NCI-H2107 (cell line): ENCODE results near the gene ZBP1.

Experiments used
- DNase-seq: peaks from one replicate; lab custom pipeline; 2025; lab: John Stamatoyannopoulos, UW

ZBP1 gene, protein sequence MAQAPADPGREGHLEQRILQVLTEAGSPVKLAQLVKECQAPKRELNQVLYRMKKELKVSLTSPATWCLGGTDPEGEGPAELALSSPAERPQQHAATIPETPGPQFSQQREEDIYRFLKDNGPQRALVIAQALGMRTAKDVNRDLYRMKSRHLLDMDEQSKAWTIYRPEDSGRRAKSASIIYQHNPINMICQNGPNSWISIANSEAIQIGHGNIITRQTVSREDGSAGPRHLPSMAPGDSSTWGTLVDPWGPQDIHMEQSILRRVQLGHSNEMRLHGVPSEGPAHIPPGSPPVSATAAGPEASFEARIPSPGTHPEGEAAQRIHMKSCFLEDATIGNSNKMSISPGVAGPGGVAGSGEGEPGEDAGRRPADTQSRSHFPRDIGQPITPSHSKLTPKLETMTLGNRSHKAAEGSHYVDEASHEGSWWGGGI

DNA sequence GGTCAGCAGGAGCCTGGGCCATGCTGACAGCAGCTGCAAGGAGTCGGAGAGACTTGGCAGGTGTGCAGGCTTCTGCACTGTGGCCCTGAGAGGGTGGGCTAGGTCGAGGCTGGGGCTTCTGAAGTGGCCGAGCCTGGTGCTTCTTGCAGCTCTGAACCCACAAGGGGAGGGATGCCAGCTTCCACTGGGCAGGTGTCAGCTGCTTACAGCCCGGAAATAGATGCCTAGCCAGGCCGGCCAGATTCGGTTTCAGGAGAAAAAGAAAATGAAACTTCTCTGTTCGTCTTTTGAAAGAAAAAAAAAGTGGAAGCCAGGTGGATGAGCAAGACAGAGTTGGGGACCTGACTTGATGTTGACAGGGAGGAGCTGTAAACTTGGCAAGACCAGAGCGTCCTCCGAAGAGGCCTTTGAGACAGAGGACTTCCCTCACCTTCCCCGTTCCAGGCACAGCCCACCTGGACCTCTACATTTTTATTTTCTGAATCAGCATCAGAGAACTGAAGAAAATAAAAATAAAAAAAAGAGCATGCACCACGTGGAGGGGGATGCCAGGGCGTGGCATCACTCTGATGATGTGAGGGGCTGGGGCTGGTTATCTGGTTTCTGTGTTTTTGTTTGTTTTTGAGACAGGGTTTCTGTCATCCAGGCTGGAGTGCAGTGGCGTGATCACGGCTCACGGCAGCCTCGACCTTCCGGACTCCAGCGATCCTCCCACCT lies at the start of gene ZBP1:
TSS of gene ZBP1 (minus strand) at position 153 of the 717 bp plus-strand sequence. CDS start at position 22, 131 bp downstream.
- DNase-seq = no peak

DNA sequence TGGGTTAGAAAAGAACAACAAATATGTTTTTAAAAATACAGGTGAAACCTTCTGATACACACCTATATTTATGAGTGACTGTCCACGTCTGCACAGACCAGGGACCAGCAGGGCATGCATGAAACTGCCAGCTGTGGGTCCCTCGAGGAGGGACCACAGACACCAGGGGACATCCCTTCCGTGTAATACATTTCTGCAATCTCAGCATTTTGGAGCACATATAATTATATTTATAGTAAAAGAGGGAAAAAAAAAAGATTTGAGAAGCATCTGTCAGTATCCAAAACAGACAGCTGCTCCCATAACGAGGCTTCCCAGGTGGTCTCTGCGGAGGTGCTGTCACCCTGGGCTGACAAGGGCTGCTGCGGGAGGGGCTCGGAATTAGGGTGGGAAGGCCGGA lies 49.4 kb upstream of the ZBP1 start:
- DNase-seq = no peak

DNA sequence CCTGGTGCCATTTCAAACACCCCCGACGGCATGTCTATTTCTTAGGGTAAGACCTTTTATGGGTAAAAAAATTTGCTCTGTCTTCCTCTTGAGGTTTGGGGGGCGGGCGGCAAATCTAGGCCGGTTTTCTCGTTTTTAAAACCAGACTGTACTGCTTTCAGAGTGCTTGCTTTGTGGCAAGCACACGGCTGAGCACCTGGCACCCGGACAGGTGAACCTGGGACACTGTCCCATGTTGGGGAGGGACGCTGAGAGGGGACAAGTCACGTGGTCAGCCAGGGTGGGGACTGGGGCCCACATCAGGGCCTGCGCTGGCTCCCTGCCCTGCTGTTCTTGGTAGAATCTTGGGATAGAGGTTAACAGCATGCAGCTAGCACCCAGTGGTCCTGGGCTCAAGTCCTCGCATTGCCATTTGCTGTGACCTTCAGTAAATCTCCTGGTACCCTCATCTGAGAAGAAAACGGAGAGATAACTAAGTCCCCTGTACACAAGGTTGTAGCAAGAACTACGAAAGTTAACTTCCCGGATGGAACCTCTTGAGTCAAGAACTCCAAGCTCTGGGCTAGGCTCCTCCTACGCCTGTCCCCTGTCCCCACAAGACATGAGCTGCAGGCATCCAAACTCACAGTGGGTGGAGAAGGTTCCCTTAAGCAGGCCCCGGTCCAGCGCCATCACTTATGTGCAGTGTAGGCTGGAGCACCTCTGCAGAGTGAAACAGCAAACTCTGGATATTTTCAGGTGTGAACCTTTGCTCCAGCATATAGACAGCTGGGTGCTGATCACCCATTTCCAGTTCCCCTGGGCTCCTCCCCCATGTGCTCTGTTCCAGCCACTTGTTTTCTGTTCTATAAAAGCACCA lies 47.9 kb upstream of the ZBP1 start:
- DNase-seq = no peak

DNA sequence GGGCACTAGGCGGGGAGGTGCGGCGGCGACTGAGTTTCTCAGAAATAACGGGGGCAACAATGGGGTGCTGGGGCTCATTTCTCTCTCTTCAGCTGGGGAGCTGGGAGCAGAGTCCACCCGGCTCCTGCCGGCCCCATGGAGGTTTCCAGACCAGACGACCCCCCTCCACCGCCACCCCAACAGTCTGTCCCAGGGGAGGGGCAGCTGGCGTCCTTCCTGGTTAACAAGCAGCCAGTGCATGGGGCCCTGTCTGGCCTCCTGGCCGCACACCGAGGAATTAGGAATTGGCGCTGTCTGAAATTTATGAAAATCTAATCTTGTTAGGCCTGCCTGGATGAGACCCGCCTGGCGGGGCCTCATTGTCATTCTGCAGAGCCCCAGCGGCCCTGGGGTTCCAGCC lies 47.2 kb upstream of the ZBP1 start:
- no peak for DNase-seq

DNA sequence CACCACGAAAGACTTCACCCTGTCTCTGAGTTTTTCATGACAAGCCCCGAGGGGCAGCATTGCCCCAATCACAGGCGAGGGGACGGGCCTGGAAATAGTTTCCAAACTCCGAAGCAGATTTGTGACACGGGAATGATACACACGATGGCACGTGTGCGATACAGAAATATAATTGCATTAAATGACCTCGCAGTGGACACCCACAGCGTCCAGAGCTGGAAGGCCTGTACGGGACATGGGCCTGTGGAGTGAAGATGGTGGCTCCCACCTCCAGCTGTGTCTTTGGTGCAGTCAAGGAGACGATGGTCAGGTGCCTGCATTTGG lies 46.6 kb upstream of the ZBP1 start:
- no peak for DNase-seq

DNA sequence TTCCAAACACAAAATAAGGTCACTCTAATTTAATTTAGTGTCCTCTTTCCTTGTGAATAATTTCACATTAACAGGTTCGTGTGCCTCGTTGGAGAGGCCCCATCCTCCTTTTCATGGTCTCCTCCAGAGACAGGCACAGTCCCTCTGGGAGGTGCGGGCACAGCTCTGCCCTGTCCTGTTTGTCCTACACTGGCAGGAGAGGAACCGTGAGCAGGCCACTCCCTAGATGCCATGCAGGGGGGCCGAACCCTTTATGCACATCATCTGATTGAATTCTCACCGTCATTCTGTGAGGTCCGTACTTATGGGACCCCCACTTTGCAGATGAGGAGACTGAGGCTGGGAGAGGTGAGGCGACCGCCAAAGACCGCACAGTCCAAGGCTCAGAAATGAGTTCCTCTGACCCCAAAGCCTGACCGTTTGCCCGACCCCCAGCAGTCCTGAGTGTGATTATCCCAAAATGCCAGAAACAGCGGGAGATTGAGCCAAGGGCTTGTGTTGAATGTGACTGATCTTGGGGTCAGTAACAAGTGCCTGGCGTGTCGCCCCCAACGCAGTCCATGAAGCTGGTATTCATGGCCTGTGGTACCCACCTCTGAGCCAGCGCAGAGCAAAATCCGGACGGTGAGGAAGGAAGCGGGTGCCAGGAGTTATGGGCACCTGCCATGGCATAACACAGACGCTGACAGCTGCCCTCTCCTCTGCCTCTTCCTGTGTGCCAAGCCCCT lies 46.0 kb upstream of the ZBP1 start:
- DNase-seq = no peak

DNA sequence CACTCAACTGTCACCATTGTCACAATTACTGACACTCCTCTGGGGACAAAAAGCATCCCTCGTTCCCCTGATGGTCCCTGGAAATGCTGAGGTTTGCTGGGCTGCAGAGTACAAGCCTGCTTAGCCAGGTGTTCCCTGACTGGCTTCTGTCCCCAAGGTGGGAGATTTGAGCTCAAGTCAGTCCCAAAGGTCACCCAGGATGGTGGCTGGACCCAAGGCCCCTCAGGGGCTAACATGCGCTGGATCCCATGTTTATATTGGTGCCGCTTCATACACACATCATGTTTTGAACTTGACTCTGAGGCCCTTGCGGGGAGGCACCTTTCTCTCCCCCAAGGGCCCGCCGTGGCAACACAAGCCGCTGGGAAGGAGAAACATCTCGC lies 45.4 kb upstream of the ZBP1 start:
- no peak for DNase-seq

DNA sequence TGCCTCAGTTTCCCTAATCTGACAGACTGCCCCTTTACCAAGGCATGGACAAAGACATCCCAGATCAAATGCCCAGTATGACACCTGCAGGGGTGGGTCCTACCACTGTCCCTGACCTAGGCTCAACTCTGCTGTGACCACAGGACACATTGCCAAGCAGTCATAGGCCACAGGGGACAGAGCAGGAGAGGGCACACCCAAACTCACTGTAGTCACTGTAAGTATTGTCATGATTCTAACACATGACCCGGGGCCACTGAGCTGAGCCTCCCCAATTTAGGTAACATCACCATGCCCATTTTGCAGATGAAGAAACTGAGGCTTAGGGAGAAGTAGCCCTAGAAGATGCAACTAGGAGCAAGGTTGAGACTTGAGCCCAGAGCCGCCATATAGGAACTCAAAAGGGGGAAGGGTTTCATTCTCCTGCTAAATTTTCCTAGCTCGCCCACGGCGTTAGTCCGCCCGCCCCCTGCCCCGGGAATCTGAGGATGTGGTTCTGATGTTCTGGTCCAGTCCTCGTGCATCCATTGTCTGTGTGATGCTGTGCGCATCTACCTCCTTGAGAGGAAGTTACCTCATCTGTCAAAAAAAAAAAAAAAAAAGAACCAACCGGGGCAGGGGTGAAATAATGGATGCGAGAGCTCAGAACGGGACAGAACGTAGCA lies 44.8 kb upstream of the ZBP1 start:
- no peak for DNase-seq

DNA sequence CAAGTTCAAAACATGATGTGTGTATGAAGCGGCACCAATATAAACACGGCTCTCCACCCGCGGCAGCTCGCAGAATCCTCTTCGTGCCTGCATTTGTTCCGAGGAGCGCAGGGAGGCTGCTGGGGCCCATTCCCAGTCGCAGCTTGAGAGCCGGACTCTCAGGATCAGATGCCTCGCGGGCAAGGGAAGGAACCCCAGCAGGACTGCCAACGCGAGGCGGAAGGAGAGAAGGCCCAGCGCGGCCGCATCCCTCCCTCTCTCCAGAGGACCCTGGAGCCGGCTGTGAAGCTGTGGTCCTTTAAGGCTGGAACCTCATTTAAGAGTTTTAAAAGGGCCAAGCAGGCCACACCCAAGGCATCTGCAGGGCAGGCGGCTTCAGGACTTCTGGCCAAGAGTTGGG lies 44.2 kb upstream of the ZBP1 start:
- no peak for DNase-seq

DNA sequence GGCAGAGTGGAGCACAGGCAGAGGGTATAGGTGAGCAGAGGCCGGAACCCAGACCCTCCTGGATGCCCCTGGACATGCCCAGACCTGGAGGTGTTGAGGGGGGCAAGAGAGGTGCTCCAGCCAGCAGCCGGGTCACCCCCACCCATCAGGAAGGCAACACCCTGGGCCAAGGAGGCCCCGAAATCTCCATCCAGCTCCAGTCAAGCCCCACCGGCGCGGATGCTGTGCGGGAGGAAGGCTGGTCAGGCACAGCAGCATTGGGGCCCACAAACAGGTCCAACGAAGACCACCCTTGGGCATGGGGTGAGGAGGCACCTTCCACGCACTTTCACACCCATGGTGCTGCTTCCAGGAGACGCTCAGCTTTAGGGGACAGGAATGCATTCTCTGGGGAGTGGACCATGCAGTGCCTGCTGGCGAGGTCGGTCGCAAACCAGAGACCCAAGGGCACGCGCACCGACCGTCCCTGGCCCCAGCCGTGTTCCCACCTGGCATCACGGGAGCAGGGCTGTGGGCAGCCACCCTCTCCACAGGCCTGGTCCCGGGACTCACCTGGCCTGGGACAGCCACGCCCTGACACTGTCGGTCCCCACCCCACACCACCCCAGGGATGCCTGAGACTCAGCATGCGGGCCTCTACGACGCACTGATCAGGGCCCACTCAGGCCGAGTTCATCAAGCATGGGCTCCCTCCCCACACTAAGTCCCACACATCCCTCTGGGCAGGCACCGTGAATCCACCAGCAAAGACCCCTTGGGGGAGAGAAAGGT lies 43.6 kb upstream of the ZBP1 start:
- no peak for DNase-seq

DNA sequence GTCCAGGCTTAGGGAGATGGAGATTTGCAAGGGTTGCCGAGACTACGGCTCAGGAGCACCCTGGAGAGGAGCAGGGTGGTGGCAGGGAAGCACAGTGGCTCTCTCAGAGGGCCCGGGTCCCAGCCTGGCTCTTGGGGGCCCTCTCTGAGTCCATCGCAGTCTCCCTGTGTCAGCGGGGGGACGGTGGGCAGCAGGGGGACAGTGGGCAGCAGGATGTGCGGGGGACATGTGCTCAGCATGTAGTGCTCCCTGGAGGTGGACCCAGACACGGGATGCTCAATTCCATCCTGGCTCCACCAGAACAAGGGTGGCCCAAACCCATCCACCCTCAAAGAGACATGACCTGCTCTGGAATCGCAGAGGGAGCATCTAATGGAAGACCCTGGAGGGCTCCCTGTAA lies 43.0 kb upstream of the ZBP1 start:
- DNase-seq = no peak

DNA sequence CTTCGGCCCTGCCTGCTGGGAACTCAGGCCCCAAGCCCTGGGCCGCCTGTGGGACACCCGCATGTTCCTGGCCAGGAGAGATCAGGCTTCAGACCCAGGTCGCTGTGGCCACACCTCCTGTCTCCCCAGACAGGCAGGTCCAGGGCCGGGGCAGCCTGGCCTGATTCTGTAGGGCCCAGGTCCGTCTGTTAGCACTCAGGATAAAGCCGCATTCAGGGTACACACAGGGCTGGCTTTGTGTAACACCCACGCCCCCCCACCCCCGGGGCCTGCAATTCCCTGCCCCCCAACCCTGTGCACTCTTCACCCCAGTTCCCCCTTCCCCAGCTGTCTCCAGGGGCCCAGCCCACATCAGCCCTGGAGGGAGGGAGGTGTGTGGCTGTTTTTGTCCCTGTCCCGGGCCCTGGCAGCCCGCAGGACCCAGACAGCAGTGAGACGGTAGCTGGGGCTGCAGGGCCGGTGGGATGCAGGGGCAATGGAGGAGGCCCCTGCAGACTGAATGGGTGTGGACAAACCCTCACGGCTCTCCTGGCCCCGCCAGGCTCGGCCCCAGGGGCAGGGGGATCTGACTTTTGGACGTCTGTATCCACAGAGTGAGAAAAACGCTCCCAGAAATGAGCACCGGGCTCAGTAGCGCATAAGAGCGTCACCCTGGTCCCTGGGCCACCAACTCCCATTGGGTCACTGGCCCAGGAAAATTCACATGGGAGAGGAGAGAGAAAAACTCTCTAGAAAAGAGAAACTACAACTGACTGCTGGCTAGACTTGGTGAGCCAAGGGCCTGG lies 42.4 kb upstream of the ZBP1 start:
- no peak for DNase-seq

DNA sequence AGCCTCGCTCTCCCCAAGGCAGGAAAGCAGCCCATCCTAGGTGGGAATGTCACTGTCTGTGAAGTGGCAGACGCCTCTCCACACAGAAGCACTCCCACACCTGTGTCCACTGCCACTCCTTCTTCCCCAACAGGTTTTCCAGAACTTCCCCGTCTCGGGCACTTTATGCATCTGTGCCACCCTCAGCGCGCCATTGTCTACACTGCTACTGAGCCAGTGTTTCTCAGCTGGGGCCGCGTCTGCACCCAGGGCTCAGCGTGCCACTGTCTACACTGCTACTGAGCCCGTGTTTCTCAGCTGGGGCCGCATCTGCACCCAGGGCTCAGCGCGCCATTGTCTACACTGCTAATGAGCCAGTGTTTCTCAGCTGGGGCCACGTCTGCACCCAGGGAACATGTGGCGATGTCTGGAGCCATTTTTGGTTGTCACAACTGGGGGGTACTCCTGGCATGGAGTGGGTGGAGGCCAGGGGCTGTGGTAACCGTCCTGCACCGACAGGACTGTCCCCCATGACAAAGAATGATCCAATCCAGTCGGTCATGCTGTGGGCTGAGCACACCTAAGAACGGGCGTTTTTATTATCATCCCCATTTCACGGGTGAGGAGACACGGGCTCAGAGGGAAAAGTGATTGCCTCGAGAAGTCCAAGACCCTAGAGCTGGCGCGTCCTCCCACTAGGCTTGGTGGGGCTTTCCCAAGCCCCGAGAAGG lies 41.7 kb upstream of the ZBP1 start:
- no peak for DNase-seq

DNA sequence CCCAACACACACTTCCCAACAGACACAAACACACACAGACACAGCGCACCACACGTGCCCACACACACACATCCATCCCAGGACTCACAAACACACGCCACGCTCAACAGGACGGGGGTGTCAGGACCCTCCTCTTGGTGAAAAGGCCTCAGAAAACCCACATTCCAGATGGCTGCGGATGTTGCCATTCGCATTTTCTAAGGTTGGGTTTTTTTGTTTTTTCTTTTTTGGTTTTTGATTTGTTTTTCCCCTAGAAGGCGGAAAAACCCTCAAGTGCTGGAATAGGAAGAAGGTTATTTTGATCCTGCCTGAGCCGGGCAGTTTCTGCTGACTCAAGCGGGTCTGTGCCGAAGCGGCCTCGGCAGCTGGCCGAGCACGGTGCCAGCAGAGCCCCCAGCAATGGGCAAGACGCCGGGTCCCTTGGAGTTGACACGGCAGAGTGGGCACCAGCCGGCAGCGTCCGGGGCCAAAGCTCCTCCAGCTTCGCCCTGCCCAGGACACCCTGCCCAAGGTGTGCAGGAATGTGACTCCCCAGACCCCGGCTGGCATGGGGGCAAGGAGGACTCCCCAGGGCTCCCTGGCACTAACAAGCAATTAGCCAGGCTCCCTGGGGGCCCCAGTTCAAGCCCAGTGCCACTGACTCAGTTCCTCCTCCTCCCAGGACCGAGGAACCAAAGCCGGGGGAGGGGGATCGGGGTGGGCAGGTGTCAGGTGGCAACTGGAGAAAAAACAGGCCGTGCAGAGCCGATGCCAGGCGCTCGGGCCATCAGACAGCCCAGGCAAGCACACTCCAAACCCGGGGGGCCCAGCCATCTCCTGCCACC lies 40.9 kb upstream of the ZBP1 start:
- DNase-seq = no peak

DNA sequence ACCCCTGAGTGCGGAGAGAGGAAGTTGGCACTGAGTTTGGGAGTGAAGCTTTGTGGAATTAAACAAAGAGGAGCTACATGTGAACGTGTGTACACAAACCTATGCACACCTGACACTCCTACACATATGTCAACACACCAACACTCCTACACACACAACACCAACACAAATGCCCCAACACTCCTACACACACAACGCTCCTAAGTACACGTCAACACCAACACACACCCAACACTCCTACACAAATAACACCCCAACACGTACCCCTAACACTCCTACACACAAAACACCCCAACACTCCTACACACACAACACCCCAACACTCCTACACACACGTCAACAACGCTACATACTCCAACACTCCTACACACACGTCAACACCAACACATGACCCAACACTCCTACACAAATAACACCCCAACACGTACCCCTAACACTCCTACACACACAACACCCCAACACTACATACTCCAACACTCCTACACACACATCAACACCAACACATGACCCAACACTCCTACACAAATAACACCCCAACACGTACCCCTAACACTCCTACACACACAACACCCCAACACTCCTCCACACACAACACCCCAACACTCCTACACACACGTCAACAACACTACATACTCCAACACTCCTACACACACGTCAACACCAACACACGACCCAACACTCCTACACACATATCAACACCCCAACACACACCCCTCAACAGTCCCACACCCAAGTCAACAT lies 40.1 kb upstream of the ZBP1 start:
- DNase-seq = no peak

DNA sequence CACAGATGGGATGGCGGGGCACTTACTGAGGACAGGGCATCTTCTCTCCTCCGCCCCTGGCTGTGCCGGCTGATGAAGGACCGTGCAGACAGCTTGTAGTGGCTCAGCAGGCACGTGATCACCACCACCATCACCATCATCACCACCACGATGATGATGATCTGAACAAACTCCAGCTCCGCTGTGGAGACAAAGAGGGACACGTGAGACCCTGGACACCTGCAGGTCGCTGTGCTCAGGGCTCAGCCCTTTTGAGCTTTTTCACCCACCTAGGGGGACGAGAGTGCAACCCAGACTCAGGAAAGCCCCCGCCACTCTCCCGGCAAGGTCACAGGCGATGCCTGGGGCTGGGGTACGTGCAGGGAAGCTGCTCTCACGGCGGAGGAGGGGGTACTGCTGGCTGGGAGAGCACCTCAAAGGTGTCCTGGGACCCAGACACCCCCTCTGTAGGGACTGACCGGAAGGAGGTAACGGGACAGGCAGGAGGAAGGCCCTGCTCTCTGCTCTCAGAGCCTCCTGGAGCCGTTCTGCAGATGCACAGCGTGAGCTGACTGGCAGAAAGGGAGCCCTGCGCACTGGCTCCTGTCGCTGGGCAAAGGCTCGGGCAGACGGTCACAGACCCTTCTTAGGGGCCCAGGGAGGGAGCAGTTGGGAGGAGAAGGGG lies 39.4 kb upstream of the ZBP1 start:
- no peak for DNase-seq

DNA sequence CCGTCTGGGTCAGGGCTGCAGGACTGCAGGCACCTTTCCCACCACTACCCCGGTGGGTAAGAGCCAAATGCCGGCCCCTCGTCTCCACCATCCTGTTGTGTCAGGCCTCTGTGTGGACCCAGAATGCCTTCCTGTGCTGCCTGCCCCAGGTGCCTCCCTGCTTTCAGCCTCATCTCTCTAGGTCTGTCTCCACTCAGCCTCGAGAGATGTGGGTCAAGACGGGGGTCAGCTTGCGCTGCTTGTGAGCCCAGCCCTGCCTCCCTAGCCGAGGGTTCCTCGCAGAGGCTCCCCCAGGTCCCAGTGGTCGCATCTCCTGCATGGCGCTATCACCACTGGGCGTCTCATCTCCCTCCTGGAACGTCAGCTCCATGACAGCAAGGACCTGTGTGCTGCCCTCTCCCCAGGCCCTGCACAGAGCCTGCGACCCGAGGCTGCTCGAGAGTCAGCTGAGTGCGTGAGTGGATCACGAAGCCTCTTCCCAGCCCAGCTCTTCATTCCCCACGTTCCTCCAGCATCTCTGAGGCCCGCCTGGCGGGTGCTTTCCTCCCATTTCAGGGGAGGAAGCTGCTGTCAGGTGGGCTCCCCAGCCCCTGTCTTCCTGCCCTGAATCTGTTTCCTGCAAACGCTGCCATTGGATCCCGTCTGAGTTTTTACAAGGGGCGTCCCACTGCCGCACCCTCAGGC lies 38.7 kb upstream of the ZBP1 start:
- no peak for DNase-seq
